ENCODE data around the gene LRRC28. TPM values are rescaled to one million over a fixed set of nuclear protein-coding genes. Genes with fewer than 3 reads are reported as not detected.

LRRC28 gene
- total RNA-seq, 6 donors from 2014 or later = 15.6 to 70.2 (median 20.1) TPM

GRCh38 chr15:99369196-99369595 is 117.9 kb downstream of the LRRC28 start:
- H3K27me3 ChIP-seq = no peaks in the 10 kb centered on the region
- no peak overlapping the region for H3K4me3 ChIP-seq
- no peak for ATAC-seq (ENCODE audit: low FRiP score in 2 of 2)
- H3K27ac ChIP-seq = no peak overlapping the region
- no peaks in the 10 kb centered on the region for H3K36me3 ChIP-seq
- no peak for DNase-seq
- TF ChIP-seq POLR2A (IDR thresholded peaks at IDR 0.05) (no peak), POLR2AphosphoS5 (IDR thresholded peaks at IDR 0.05) (no peak), CTCF (IDR thresholded peaks at IDR 0.05) (no peak), EP300 (IDR thresholded peaks at IDR 0.05) (no peak)
- H3K9me3 ChIP-seq = no peaks in the 10 kb centered on the region
- H3K4me1 ChIP-seq = peaks cover 0 to 3% (median 1%) of the 10 kb centered on the region in 4 donors
- 80 to 93% methylated on average over 5 of the region's 5 CpGs for WGBS, 2 donors

- TF ChIP-seq POLR2AphosphoS5 (IDR thresholded peaks at IDR 0.05) (no peak), POLR2A (IDR thresholded peaks at IDR 0.05) (no peak), EP300 (IDR thresholded peaks at IDR 0.05) (no peak), CTCF (IDR thresholded peaks at IDR 0.05) (no peak)
- H3K9me3 ChIP-seq = no peaks in the 10 kb centered on the region
- H3K27ac ChIP-seq = no peak overlapping the region
- ATAC-seq (ENCODE audit: low FRiP score in 2 of 2) (peak in 1 of 2 donors; percentile 29), DNase-seq (no peak)
- H3K4me3 ChIP-seq = no peak overlapping the region
- no peaks in the 10 kb centered on the region for H3K27me3 ChIP-seq
- no peaks in the 10 kb centered on the region for H3K36me3 ChIP-seq
- WGBS, 2 donors = 56 to 70% methylated on average over 4 of the region's 4 CpGs
- peaks cover 0 to 3% (median 1%) of the 10 kb centered on the region in 4 donors for H3K4me1 ChIP-seq
Measured at GRCh38 chr15:99371180-99372103, 120.2 kb downstream of the LRRC28 start.

GRCh38 chr15:99385005-99385669 is 133.9 kb downstream of the LRRC28 start:
- no peaks in the 10 kb centered on the region for H3K9me3 ChIP-seq
- ATAC-seq (ENCODE audit: low FRiP score in 2 of 2) = peak in 1 of 2 donors; percentile 21
- H3K4me3 ChIP-seq = no peak overlapping the region
- no peak for TF ChIP-seq CTCF (IDR thresholded peaks at IDR 0.05)
- no peak for TF ChIP-seq POLR2AphosphoS5 (IDR thresholded peaks at IDR 0.05)
- no peak for TF ChIP-seq EP300 (IDR thresholded peaks at IDR 0.05)
- TF ChIP-seq POLR2A (IDR thresholded peaks at IDR 0.05) = no peak
- H3K36me3 ChIP-seq = no peaks in the 10 kb centered on the region
- H3K27ac ChIP-seq = peak overlapping the region in 2 of 4 donors; percentile 64 to 68
- no peaks in the 10 kb centered on the region for H3K27me3 ChIP-seq
- H3K4me1 ChIP-seq = peaks cover 11 to 19% (median 16%) of the 10 kb centered on the region in 4 donors
- no peak for DNase-seq
- 92 to 95% methylated on average over 5 to 6 of the region's 6 CpGs for WGBS, 2 donors

- ATAC-seq (ENCODE audit: low FRiP score in 2 of 2) (peak; percentile 63 to 82), DNase-seq (peak in 1 of 2 donors; percentile 70)
- 17 to 30% methylated on average over 3 of the region's 3 CpGs for WGBS, 2 donors
- peak overlapping the region in 2 of 4 donors; percentile 64 to 68 for H3K27ac ChIP-seq
- H3K36me3 ChIP-seq = no peaks in the 10 kb centered on the region
- H3K4me3 ChIP-seq = no peak overlapping the region
- H3K27me3 ChIP-seq = no peaks in the 10 kb centered on the region
- TF ChIP-seq EP300 (IDR thresholded peaks at IDR 0.05) (no peak), CTCF (IDR thresholded peaks at IDR 0.05) (no peak), POLR2A (IDR thresholded peaks at IDR 0.05) (no peak), POLR2AphosphoS5 (IDR thresholded peaks at IDR 0.05) (peak in 1 of 2 donors; percentile 57)
- peaks cover 11 to 19% (median 16%) of the 10 kb centered on the region in 4 donors for H3K4me1 ChIP-seq
- no peaks in the 10 kb centered on the region for H3K9me3 ChIP-seq
Measured at GRCh38 chr15:99385865-99386264, 134.6 kb downstream of the LRRC28 start.

Measured in upper lobe of left lung (tissue), 6 donors.